ENCODE data around the gene PLA2G5. TPM values are rescaled to one million over a fixed set of nuclear protein-coding genes. Genes with fewer than 3 reads are reported as not detected.

Gene PLA2G5
- total RNA-seq, 1 donor from 2014 or later, result not detected

GRCh38 chr1:20141001-20141400 is 71.0 kb downstream of the PLA2G5 start:
- Mint-ChIP-seq H3K9me3 (ENCODE audit: unreplicated experiment) (peaks cover 2% of the 10 kb centered on the region), H3K27me3 (ENCODE audit: unreplicated experiment) (peaks cover 7% of the 10 kb centered on the region), H3K4me1 (ENCODE audit: low read depth, unreplicated experiment) (no peaks in the 10 kb centered on the region), H3K27ac (ENCODE audit: unreplicated experiment) (no peak overlapping the region), H3K4me3 (ENCODE audit: unreplicated experiment) (no peak overlapping the region), H3K36me3 (ENCODE audit: unreplicated experiment) (no peaks in the 10 kb centered on the region)
- no peak for DNase-seq
- TF ChIP-seq, protein P1, sequence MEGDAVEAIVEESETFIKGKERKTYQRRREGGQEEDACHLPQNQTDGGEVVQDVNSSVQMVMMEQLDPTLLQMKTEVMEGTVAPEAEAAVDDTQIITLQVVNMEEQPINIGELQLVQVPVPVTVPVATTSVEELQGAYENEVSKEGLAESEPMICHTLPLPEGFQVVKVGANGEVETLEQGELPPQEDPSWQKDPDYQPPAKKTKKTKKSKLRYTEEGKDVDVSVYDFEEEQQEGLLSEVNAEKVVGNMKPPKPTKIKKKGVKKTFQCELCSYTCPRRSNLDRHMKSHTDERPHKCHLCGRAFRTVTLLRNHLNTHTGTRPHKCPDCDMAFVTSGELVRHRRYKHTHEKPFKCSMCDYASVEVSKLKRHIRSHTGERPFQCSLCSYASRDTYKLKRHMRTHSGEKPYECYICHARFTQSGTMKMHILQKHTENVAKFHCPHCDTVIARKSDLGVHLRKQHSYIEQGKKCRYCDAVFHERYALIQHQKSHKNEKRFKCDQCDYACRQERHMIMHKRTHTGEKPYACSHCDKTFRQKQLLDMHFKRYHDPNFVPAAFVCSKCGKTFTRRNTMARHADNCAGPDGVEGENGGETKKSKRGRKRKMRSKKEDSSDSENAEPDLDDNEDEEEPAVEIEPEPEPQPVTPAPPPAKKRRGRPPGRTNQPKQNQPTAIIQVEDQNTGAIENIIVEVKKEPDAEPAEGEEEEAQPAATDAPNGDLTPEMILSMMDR (IDR thresholded peaks at IDR 0.05; ENCODE audit: partially characterized antibody, unreplicated experiment), result no peak

GRCh38 chr1:20141466-20141865 is 71.5 kb downstream of the PLA2G5 start:
- Mint-ChIP-seq H3K4me1 (ENCODE audit: low read depth, unreplicated experiment) (no peaks in the 10 kb centered on the region), H3K27ac (ENCODE audit: unreplicated experiment) (no peak overlapping the region), H3K4me3 (ENCODE audit: unreplicated experiment) (no peak overlapping the region), H3K27me3 (ENCODE audit: unreplicated experiment) (peaks cover 8% of the 10 kb centered on the region), H3K9me3 (ENCODE audit: unreplicated experiment) (peaks cover 1% of the 10 kb centered on the region), H3K36me3 (ENCODE audit: unreplicated experiment) (no peaks in the 10 kb centered on the region)
- TF ChIP-seq, protein P1 (IDR thresholded peaks at IDR 0.05; ENCODE audit: partially characterized antibody, unreplicated experiment), result no peak
- DNase-seq, result no peak

Other genes starting within 250 kb of the PLA2G5 start
- 11.4 TPM for gene OTUD3, start 187.8 kb upstream of the PLA2G5 start, total RNA-seq (ENCODE audit: unreplicated experiment)
- not detected for gene PLA2G2E, start 146.6 kb upstream of the PLA2G5 start, total RNA-seq (ENCODE audit: unreplicated experiment)
- not detected for gene PLA2G2A, start 90.6 kb upstream of the PLA2G5 start, total RNA-seq (ENCODE audit: unreplicated experiment)
- gene PLA2G2D, start 49.3 kb downstream of the PLA2G5 start, total RNA-seq (ENCODE audit: unreplicated experiment), result not detected
- gene PLA2G2F, start 69.1 kb downstream of the PLA2G5 start, total RNA-seq (ENCODE audit: unreplicated experiment), result not detected
- gene UBXN10, start 115.9 kb downstream of the PLA2G5 start, total RNA-seq (ENCODE audit: unreplicated experiment), result 0.49 TPM
- not detected for gene PLA2G2C, start 116.3 kb downstream of the PLA2G5 start, total RNA-seq (ENCODE audit: unreplicated experiment)
- gene VWA5B1, start 220.7 kb downstream of the PLA2G5 start, total RNA-seq (ENCODE audit: unreplicated experiment), result 0.10 TPM

Measured in glutamatergic neuron (in vitro differentiated cells).